Myocyte (in vitro differentiated cells): ENCODE results near the gene RTBDN. TPM values are rescaled to one million over a fixed set of nuclear protein-coding genes. Genes with fewer than 3 reads are reported as not detected.
A peak's percentile ranks its signal among the peaks of the same experiment; 100 is the strongest.

ENCODE experiments used
- DNase-seq: peaks from one replicate; pipeline ENCODE4 v3.0.0-alpha.2; 2012; ENCODE audit warnings: low read depth
- microRNA-seq: library from miRNA; unstranded; fragments of <30 nt; microRNA quantifications from one replicate; pipeline ENCODE4, GENCODE V29; 2016
- total RNA-seq: library from RNA; depleted of rRNA; stranded (reverse); fragments of >200 nt; gene quantifications from 2 replicates; pipeline ENCODE4 v1.2.3, GENCODE V29; 2014

RTBDN gene
- total RNA-seq, 1 donor from 2014 or later: not detected

DNA sequence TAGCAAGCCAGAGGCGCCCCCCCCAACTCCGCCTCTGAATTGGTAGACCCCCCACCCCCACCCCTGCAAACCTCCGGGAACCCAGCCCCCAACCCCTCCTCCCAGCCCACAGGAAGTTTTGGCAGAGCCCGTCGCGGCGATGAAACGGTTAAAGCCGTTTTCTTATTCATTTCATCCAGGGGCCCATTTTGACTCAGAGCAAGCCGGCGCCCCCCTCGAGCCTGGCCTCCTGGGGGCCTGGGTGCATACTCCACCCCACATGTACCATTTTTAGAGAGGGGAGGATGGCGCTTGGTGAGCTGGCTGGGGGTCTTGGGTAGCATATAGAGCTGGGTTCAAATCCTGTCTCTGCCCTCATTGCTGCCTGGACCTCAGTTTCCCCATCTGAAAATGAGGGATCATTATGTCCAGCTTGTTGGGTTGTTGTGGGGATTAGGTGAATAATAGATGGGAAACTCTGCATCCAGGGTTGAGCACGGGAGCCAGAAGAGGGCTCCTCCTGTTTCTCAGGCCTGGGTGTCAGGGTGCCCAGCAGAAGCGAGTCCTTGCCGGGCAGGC is 51.0 kb downstream of the RTBDN start:
- no peak for DNase-seq

DNA sequence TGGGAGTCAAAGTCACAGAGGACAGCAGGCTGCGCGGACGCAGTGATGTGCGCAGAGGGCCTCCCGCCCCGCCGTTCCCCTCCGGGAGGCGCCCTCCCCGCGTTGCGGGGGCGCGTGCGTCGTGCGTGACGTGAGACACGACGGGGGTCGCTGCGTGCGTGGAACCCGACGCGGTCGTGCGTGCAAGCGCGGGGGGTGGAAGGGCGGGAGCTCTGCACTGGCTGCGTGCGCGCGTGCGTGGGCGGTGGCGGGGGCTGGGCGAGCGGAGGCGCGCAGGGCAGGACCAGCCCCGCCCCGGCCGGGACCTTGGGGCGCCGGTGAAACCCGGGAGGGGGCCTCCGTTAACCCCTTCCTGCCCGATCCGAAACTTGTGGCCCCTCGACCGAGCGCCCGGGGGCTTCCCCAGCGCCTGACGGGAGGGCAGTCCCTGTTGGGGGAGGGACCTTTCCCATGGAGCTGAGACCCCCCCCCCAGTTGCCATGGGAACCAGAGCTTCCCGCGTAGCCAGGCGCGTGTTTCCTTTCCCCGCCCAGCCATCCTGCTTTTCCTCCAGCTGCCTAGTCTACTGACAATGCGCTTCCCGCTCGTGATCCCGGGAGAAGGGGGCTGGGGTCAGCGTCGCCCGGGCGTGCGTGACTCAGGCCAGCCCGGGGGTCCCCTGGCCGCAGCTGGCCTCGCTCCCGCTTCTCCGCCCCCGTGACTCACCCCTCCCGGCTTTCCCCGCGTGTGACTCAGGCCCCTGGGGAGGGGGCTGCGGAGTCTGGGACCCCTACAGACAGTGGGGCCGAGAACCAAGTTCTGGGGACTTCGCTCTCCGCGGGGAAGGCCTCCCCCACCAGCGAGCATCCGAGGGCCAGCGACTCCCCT is 51.7 kb downstream of the RTBDN start:
- DNase-seq: peak; percentile 79

GRCh38 chr19:12782174-12782423 is 52.3 kb downstream of the RTBDN start:
- DNase-seq: no peak

GRCh38 chr19:12779162-12779993 is 55.0 kb downstream of the RTBDN start:
- DNase-seq: peak; percentile 86

GRCh38 chr19:12778905-12779161 is 55.5 kb downstream of the RTBDN start:
- no peak for DNase-seq

DNA sequence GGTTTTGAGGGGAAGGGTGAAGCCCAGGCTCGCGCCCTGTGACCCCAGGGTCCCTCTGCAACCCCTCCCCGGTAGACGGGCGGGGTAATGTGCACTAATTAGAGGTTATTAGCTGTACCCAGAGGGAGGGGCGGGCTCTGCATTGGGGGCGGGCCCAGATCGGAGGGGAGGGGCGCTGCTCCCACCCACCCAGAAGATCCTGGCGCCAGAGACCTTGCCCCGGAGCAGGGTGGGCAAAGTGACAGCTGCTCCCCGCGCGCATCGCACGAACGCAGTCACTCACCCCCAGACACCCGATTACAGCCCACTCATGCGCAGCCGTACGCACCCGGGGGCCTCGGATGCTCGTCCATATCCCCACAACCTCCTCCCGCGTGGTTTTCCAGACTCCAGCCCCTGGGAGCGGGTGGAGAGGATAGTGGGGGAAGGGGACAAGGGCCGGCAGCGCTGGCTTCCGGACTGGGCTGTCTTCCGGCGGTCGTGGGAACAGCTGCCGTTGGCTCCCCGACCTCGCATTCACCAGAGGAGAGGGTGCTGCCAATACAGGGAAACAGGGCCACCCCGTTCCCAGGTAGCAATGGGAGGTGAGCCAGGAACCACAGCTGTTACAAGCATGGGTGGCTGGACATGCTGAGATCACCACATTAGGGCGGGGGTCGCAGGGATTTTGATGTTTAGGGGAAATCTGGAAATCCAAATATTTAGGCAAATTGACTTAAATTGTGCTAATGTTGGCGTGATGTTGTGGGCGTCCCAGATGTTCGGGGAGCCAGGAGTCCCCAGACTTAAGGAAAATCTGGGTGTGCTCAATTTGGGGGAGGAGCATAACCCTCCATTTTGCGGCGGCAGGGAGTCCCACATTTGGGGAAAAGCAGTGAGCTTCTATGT is 56.1 kb downstream of the RTBDN start:
- peak; percentile 92 for DNase-seq

- peak; percentile 84 for DNase-seq
Measured at GRCh38 chr19:12777217-12778016, 57.0 kb downstream of the RTBDN start.

Small RNA genes lying within 50 kb of the gene (microRNA-seq; reads per million reads assigned to microRNA genes)
- gene MIR5684: not detected
- gene MIR6794: not detected

Other genes with a start within 250 kb of the RTBDN start
- 5.8 and 8.6 TPM in 2 replicates for gene ZNF490, start 223.8 kb downstream of the RTBDN start, total RNA-seq
- 12.5 and 13.6 TPM in 2 replicates for gene ZNF791, start 223.7 kb downstream of the RTBDN start, total RNA-seq
- gene MAN2B1, start 167.8 kb downstream of the RTBDN start, total RNA-seq: 50.7 and 52.0 TPM in 2 replicates
- gene WDR83, start 167.8 kb downstream of the RTBDN start, total RNA-seq: 10.2 and 10.5 TPM in 2 replicates
- 72.5 and 97.1 TPM in 2 replicates for gene DHPS, start 152.7 kb downstream of the RTBDN start, total RNA-seq
- not detected in 2 replicates for gene GNG14, start 146.6 kb downstream of the RTBDN start, total RNA-seq
- 11.9 and 12.2 TPM in 2 replicates for gene FBXW9, start 137.9 kb downstream of the RTBDN start, total RNA-seq
- 45.6 and 51.3 TPM in 2 replicates for gene TNPO2, start 110.6 kb downstream of the RTBDN start, total RNA-seq
- gene TRIR, start 99.9 kb downstream of the RTBDN start, total RNA-seq: 200 and 262 TPM in 2 replicates
- 73.1 and 96.8 TPM in 2 replicates for gene GET3, start 97.1 kb downstream of the RTBDN start, total RNA-seq
- 0.05 and 0.24 TPM in 2 replicates for gene BEST2, start 82.8 kb downstream of the RTBDN start, total RNA-seq
- gene HOOK2, start 59.0 kb downstream of the RTBDN start, total RNA-seq: 39.6 and 49.9 TPM in 2 replicates
- 84.4 and 96.5 TPM in 2 replicates for gene JUNB, start 43.1 kb downstream of the RTBDN start, total RNA-seq
- gene PRDX2, start 32.8 kb downstream of the RTBDN start, total RNA-seq: 109 and 130 TPM in 2 replicates
- not detected in 2 replicates for gene THSD8, start 32.5 kb downstream of the RTBDN start, total RNA-seq
- 3.5 and 4.3 TPM in 2 replicates for gene RNASEH2A, start 28.0 kb downstream of the RTBDN start, total RNA-seq
- gene MAST1, start 3.9 kb upstream of the RTBDN start, total RNA-seq: 0.42 TPM in 1 of 2 replicates, not detected in the other
- 21.3 and 22.3 TPM in 2 replicates for gene DNASE2, start 46.9 kb upstream of the RTBDN start, total RNA-seq
- gene KLF1, start 52.6 kb upstream of the RTBDN start, total RNA-seq: not detected in 2 replicates
- gene GCDH, start 56.6 kb upstream of the RTBDN start, total RNA-seq: 32.8 and 42.3 TPM in 2 replicates
- gene SYCE2, start 84.7 kb upstream of the RTBDN start, total RNA-seq: 0.16 TPM in 1 of 2 replicates, not detected in the other
- 47.8 and 55.7 TPM in 2 replicates for gene FARSA, start 99.1 kb upstream of the RTBDN start, total RNA-seq
- 890 and 1,463 TPM in 2 replicates for gene CALR, start 104.0 kb upstream of the RTBDN start, total RNA-seq
- 199 and 236 TPM in 2 replicates for gene RAD23A, start 111.3 kb upstream of the RTBDN start, total RNA-seq
- gene GADD45GIP1, start 122.6 kb upstream of the RTBDN start, total RNA-seq: 44.6 and 58.1 TPM in 2 replicates
- not detected in 2 replicates for gene DAND5, start 135.0 kb upstream of the RTBDN start, total RNA-seq
- gene NFIX, start 160.9 kb upstream of the RTBDN start, total RNA-seq: 17.7 and 23.3 TPM in 2 replicates